Lung (tissue), 12 donors: ENCODE measurements around the gene CYRIA. TPM values are rescaled to one million over a fixed set of nuclear protein-coding genes. Genes with fewer than 3 reads are reported as not detected.

Experiments
- ATAC-seq: fragments of 200-7000 bp; cut with Tn5 transposase; one replicate; pipeline ENCODE4 v1.9.1; 2020; ENCODE audit warnings: moderate number of reproducible peaks; ENCODE audit not compliant: insufficient read depth, low FRiP score
- DNase-seq, 3 donors: peaks; one replicate each; pipeline ENCODE4 v3.0.0-alpha.2; 2013 to 2017
- H3K27ac ChIP-seq, 2 donors: one replicate each; pipeline ENCODE4 v1.5.1; 2013; ENCODE audit warnings: mild to moderate bottlenecking in 2 of 2, moderate library complexity in 2 of 2, control low read depth in 1 of 2, inconsistent platforms in 1 of 2, low read depth in 1 of 2, low read length in 1 of 2
- H3K27me3 ChIP-seq, 3 donors: one replicate each; pipeline ENCODE4 v1.5.1; 2013; ENCODE audit warnings: low read length in 2 of 3; ENCODE audit not compliant: control insufficient read depth in 3 of 3, insufficient read depth in 3 of 3
- H3K36me3 ChIP-seq, 4 donors: one replicate each; pipeline ENCODE4 v1.5.1; 2013; ENCODE audit warnings: low read length in 4 of 4, mild to moderate bottlenecking in 1 of 4, moderate library complexity in 1 of 4; ENCODE audit not compliant: control insufficient read depth in 4 of 4, insufficient read depth in 4 of 4
- H3K4me1 ChIP-seq, 5 donors: one replicate each; pipeline ENCODE4 v1.5.1; 2013; ENCODE audit warnings: low read length in 5 of 5, mild to moderate bottlenecking in 2 of 5, moderate library complexity in 1 of 5; ENCODE audit not compliant: control insufficient read depth in 5 of 5, insufficient read depth in 5 of 5
- H3K4me3 ChIP-seq: one replicate; pipeline ENCODE4 v1.5.1; 2013; ENCODE audit warnings: mild to moderate bottlenecking, control low read depth, moderate library complexity
- H3K9ac ChIP-seq, 2 donors: one replicate each; pipeline ENCODE4 v1.5.1; 2013; ENCODE audit warnings: low read length in 2 of 2, control low read depth in 1 of 2; ENCODE audit not compliant: insufficient read depth in 1 of 2
- H3K9me3 ChIP-seq, 4 donors: one replicate each; pipeline ENCODE4 v1.5.1; 2013; ENCODE audit warnings: low read length in 3 of 4, mild to moderate bottlenecking in 1 of 4, moderate library complexity in 1 of 4; ENCODE audit not compliant: control insufficient read depth in 4 of 4, insufficient read depth in 3 of 4
- whole genome bisulfite sequencing, 2 donors: extraction: QIAGEN DNeasy Blood & Tissue Kit; methylation state at CpG; one replicate each; pipeline ENCODE4 v1.1.7; 2013; 5-methylcytosine and 5-hydroxymethylcytosine counted together
- polyA plus RNA-seq, 2 donors: library from polyadenylated mRNA; stranded (reverse); fragments of 200-250 nt; gene quantifications; one replicate each; pipeline ENCODE4 v1.2.1, GENCODE V29; 2013
- total RNA-seq, 2 donors: library from RNA; depleted of rRNA in 1 of 2; stranded (reverse); fragments of >200 nt in 1 of 2; gene quantifications; one replicate each; pipeline ENCODE4 v1.2.1, GENCODE V29; 2014 to 2021
- TF ChIP-seq, protein P1 (sequence below): IDR thresholded peaks from 2 replicates; pipeline ENCODE4 v1.5.1; 2012; ENCODE audit warnings: mild to moderate bottlenecking; ENCODE audit errors: control extremely low read depth, extremely low read depth
- donor health status: control.
- donor health status: control.
- donor health status: Bipolar disorder and iron deficiency.
- donor health status: healthy.
- donor health status: DM: yes; HTN: yes; CAD: no.

The CYRIA gene
- total and polyA plus RNA-seq, 4 donors: 4.3 to 23.6 (median 16.6) TPM

DNA sequence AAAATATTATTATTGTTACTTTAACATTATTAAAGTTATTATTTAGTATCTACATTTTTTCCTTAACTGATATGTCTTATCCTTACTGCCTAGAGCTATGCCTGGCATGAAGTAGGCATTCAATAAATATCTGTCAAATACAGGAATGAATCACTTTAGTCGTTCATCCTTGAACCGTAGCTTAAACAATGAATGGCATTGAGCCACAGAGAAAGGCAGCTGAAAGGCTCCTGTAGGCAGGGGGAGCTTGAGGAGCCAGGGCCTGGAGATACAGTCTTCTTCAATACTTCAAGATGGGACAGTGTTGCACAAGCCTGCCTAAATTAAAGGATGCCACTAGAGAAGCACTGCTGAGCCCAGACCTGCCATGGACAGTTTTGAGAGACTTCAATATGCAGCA is 22.5 kb downstream of the CYRIA start:
- H3K4me3 ChIP-seq: no peak overlapping the region
- H3K27me3 ChIP-seq: no peaks in the 10 kb centered on the region
- no peak overlapping the region for H3K27ac ChIP-seq
- no peak for DNase-seq
- H3K9ac ChIP-seq: no peak overlapping the region
- peaks cover 0 to 19% (median 11%) of the 10 kb centered on the region in 5 donors for H3K4me1 ChIP-seq
- ATAC-seq: no peak
- WGBS, 2 donors: 63% methylated on average over 2 of the region's 2 CpGs
- H3K36me3 ChIP-seq: peaks cover 0 to 1% (median 0%) of the 10 kb centered on the region in 4 donors
- H3K9me3 ChIP-seq: no peaks in the 10 kb centered on the region
- TF ChIP-seq, protein P1, sequence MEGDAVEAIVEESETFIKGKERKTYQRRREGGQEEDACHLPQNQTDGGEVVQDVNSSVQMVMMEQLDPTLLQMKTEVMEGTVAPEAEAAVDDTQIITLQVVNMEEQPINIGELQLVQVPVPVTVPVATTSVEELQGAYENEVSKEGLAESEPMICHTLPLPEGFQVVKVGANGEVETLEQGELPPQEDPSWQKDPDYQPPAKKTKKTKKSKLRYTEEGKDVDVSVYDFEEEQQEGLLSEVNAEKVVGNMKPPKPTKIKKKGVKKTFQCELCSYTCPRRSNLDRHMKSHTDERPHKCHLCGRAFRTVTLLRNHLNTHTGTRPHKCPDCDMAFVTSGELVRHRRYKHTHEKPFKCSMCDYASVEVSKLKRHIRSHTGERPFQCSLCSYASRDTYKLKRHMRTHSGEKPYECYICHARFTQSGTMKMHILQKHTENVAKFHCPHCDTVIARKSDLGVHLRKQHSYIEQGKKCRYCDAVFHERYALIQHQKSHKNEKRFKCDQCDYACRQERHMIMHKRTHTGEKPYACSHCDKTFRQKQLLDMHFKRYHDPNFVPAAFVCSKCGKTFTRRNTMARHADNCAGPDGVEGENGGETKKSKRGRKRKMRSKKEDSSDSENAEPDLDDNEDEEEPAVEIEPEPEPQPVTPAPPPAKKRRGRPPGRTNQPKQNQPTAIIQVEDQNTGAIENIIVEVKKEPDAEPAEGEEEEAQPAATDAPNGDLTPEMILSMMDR: no peak

DNA sequence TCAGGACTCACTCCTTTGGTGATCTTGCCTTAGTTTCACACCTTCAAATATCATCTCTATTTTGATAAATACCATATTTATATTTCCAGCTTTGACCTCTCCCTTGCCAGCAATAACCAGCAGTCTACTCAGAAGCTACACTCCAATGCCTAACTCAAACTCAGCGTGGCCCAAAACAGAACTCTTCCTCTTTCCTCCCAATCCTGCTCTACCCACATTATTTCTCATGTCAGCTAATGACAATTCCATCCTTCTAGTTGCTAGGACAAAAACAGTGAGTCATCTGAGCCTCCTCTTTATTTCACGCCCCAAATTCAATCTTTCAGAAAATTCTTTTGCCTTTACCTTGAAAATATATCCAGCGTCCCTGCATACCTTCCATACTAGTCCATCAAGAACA is 23.5 kb downstream of the CYRIA start:
- H3K27me3 ChIP-seq: no peaks in the 10 kb centered on the region
- TF ChIP-seq, protein P1: no peak
- DNase-seq (no peak), ATAC-seq (no peak)
- H3K4me1 ChIP-seq: peaks cover 0 to 19% (median 9%) of the 10 kb centered on the region in 5 donors
- H3K9me3 ChIP-seq: no peaks in the 10 kb centered on the region
- no peak overlapping the region for H3K9ac ChIP-seq
- H3K27ac ChIP-seq: no peak overlapping the region
- H3K4me3 ChIP-seq: no peak overlapping the region
- 90 to 94% methylated on average over 3 of the region's 3 CpGs for WGBS, 2 donors
- H3K36me3 ChIP-seq: peaks cover 0 to 5% (median 0%) of the 10 kb centered on the region in 4 donors

DNA sequence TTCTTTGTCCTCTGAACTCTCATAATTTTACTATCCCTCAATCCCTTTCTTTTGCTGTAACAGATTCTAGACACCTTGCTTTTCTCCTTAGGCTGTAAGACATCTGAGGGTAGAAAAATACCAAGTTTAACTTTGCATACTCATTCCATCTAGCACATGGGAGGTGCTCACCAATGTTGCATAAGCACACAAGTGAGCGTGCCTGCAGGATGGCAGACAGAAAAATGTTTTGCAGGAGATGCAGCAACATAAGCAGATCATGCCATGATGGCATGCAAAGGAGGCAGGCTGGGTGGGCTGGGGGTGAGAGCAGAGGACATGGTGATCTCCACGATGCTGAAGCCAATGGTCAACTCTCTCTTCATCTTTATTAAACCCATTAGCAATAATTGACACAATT is 24.1 kb downstream of the CYRIA start:
- WGBS, 2 donors: 69 to 83% methylated on average over 2 of the region's 2 CpGs
- Histone ChIP-seq H3K27me3 (no peaks in the 10 kb centered on the region), H3K36me3 (peaks cover 0 to 5% (median 0%) of the 10 kb centered on the region in 4 donors), H3K4me3 (no peak overlapping the region), H3K27ac (no peak overlapping the region), H3K4me1 (peaks cover 0 to 19% (median 9%) of the 10 kb centered on the region in 5 donors), H3K9me3 (no peaks in the 10 kb centered on the region), H3K9ac (no peak overlapping the region)
- no peak for ATAC-seq
- TF ChIP-seq, protein P1: no peak
- DNase-seq: no peak

DNA sequence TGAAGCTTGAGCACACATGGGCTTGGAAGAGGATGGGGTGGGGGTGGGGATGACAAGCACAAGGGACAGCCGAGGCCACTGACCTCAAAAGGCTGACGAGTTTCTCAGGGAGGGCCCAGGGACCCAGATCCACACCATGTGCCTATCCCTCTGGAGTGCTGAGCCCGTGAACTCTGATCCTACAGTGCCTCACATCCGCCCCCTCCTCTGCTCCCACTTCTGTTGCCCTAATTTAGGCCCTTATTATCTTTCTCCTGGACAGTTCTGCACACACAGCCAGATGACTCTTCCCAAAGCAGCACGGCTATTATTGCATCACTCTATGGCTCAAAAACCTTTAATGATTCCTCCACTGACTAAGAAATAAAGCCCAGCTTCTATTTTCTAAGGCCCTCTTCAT is 24.8 kb downstream of the CYRIA start:
- TF ChIP-seq, protein P1: no peak

More for the DNA sequence above, 24.8 kb downstream of the CYRIA start:
- WGBS, 2 donors: 66 to 74% methylated on average over 5 of the region's 5 CpGs
- peak in 1 of 3 donors; percentile 74 for DNase-seq
- Histone ChIP-seq H3K27ac (no peak overlapping the region), H3K27me3 (no peaks in the 10 kb centered on the region), H3K4me3 (no peak overlapping the region), H3K36me3 (peaks cover 0 to 6% (median 0%) of the 10 kb centered on the region in 4 donors), H3K9ac (no peak overlapping the region), H3K4me1 (peaks cover 0 to 19% (median 9%) of the 10 kb centered on the region in 5 donors), H3K9me3 (no peaks in the 10 kb centered on the region)
- no peak for ATAC-seq
